DOHH2 (cell line): ENCODE results near the gene TDRD12.

Experiments
- H3F3A ChIP-seq: fragments of 200-600 bp; sonication (generic), shearing (Covaris generic); 2 replicates; pipeline ENCODE4 v1.6.0; 2016; ENCODE audit warnings: antibody characterized with exemption, mild to moderate bottlenecking; ENCODE audit not compliant: control insufficient read depth, insufficient read depth
- H3K27ac ChIP-seq: fragments of 200-600 bp; sonication (generic); 2 replicates; pipeline ENCODE4 v1.5.1; 2014; ENCODE audit warnings: low read depth, mild to moderate bottlenecking, low read length, moderate library complexity
- H3K27me3 ChIP-seq: fragments of 200-600 bp; sonication (generic); 2 replicates; pipeline ENCODE4 v1.6.1; 2014; ENCODE audit warnings: mild to moderate bottlenecking, low read length, mixed read lengths; ENCODE audit not compliant: control insufficient read depth
- H3K36me3 ChIP-seq: fragments of 200-600 bp; sonication (generic); 2 replicates; pipeline ENCODE4 v1.6.1; 2014; ENCODE audit warnings: mild to moderate bottlenecking, low read length, moderate library complexity, mixed read lengths; ENCODE audit not compliant: control insufficient read depth
- H3K4me1 ChIP-seq: fragments of 200-600 bp; sonication (generic); 2 replicates; pipeline ENCODE4 v1.6.1; 2014; ENCODE audit warnings: mild to moderate bottlenecking, low read length, mixed read lengths; ENCODE audit not compliant: control insufficient read depth
- H3K4me2 ChIP-seq: fragments of 200-600 bp; sonication (generic); 2 replicates; pipeline ENCODE4 v1.6.0; 2014; ENCODE audit warnings: mild to moderate bottlenecking, low read length, moderate library complexity
- H3K4me3 ChIP-seq: fragments of 200-600 bp; sonication (generic); 2 replicates; pipeline ENCODE4 v1.5.1; 2014; ENCODE audit warnings: mild to moderate bottlenecking, low read length, mixed read lengths
- H3K79me2 ChIP-seq: fragments of 200-600 bp; sonication (generic); 2 replicates; pipeline ENCODE4 v1.6.1; 2014; ENCODE audit warnings: mild to moderate bottlenecking, low read length, mixed read lengths; ENCODE audit not compliant: control insufficient read depth
- H3K9me2 ChIP-seq: fragments of 200-600 bp; sonication (generic); replicated peaks from 2 replicates; pipeline ENCODE4 v1.6.1; 2014; ENCODE audit warnings: mild to moderate bottlenecking, low read length, mixed read lengths; ENCODE audit not compliant: control insufficient read depth
- H3K9me3 ChIP-seq: fragments of 200-600 bp; sonication (generic); 2 replicates; pipeline ENCODE4 v1.6.1; 2014; ENCODE audit warnings: antibody characterized with exemption, low read length, mixed read lengths; ENCODE audit not compliant: control insufficient read depth, insufficient read depth
- H4K20me1 ChIP-seq: fragments of 200-600 bp; sonication (generic); 2 replicates; pipeline ENCODE4 v1.6.0; 2014; ENCODE audit warnings: low read depth, mild to moderate bottlenecking, antibody characterized with exemption, low read length, moderate library complexity; ENCODE audit not compliant: control insufficient read depth, insufficient read depth
- EZH2phosphoT487 ChIP-seq: fragments of 200-600 bp; sonication (generic); IDR thresholded peaks from 2 replicates; pipeline ENCODE4 v1.6.1; 2017; ENCODE audit warnings: borderline replicate concordance, mild to moderate bottlenecking, antibody characterized with exemption, low read length, moderate library complexity, mixed read lengths
- TF ChIP-seq, protein P1 (sequence below): fragments of 200-600 bp; sonication (generic); IDR thresholded peaks from one replicate; pipeline ENCODE4 v1.5.1; 2014; ENCODE audit warnings: antibody characterized with exemption, mild to moderate bottlenecking, low read depth, low read length; ENCODE audit not compliant: poor library complexity, severe bottlenecking

TDRD12 gene

DNA sequence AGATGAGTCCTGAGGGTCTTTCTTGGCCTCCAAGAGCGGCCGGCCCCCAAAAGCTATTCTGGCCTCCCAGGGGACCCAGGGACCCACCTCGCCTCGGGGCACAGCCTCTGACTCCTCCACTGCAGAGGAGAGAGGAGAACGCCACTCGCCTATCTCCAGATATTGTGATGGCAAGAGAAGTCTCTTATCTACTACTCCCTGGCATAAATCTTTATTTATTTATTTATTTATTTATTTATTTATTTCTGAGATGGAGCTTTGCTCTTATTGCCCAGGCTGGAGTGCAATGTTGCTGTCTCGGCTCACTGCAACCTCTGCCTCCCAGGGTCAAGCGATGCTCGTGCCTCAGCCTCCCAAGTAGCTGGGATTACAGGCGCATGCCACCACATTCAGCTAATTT, 139.0 kb downstream of the TDRD12 start:
- TF ChIP-seq EZH2phosphoT487 = no peak
- TF ChIP-seq, protein P1, sequence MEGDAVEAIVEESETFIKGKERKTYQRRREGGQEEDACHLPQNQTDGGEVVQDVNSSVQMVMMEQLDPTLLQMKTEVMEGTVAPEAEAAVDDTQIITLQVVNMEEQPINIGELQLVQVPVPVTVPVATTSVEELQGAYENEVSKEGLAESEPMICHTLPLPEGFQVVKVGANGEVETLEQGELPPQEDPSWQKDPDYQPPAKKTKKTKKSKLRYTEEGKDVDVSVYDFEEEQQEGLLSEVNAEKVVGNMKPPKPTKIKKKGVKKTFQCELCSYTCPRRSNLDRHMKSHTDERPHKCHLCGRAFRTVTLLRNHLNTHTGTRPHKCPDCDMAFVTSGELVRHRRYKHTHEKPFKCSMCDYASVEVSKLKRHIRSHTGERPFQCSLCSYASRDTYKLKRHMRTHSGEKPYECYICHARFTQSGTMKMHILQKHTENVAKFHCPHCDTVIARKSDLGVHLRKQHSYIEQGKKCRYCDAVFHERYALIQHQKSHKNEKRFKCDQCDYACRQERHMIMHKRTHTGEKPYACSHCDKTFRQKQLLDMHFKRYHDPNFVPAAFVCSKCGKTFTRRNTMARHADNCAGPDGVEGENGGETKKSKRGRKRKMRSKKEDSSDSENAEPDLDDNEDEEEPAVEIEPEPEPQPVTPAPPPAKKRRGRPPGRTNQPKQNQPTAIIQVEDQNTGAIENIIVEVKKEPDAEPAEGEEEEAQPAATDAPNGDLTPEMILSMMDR = no peak
- Histone ChIP-seq H3K9me2 (no peaks in the 10 kb centered on the region), H3K4me1 (no peaks in the 10 kb centered on the region), H3K27me3 (no peaks in the 10 kb centered on the region), H3K79me2 (no peaks in the 10 kb centered on the region), H3K4me2 (no peak overlapping the region), H3K4me3 (no peak overlapping the region), H3K36me3 (no peaks in the 10 kb centered on the region), H3F3A (no peaks in the 10 kb centered on the region), H3K27ac (no peak overlapping the region), H4K20me1 (no peaks in the 10 kb centered on the region), H3K9me3 (no peaks in the 10 kb centered on the region)

DNA sequence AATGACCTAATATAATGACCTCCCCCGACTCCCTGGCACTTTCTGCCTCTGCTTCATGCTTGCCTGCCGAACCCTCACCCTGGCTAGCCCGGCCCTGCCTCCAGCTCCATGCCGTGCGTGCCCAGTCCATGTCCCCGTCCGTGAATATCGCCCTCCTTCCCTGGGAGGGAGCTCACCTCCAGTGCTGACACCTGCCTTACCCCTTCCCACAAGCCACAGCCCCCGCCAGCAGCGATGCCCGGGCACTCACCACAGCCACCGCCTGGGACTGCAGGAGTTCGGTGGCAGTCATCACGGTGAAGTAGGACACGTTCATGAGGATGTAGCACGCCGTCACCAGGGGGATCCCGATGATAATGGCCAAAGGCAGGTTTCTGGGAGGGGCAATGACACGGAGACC, 140.0 kb downstream of the TDRD12 start:
- Histone ChIP-seq H3K9me2 (no peaks in the 10 kb centered on the region), H3K36me3 (no peaks in the 10 kb centered on the region), H3K4me2 (no peak overlapping the region), H4K20me1 (no peaks in the 10 kb centered on the region), H3K27ac (no peak overlapping the region), H3K9me3 (no peaks in the 10 kb centered on the region), H3K4me3 (no peak overlapping the region), H3K79me2 (no peaks in the 10 kb centered on the region), H3F3A (no peaks in the 10 kb centered on the region), H3K27me3 (no peaks in the 10 kb centered on the region), H3K4me1 (no peaks in the 10 kb centered on the region)
- no peak for TF ChIP-seq EZH2phosphoT487
- TF ChIP-seq, protein P1 = no peak

DNA sequence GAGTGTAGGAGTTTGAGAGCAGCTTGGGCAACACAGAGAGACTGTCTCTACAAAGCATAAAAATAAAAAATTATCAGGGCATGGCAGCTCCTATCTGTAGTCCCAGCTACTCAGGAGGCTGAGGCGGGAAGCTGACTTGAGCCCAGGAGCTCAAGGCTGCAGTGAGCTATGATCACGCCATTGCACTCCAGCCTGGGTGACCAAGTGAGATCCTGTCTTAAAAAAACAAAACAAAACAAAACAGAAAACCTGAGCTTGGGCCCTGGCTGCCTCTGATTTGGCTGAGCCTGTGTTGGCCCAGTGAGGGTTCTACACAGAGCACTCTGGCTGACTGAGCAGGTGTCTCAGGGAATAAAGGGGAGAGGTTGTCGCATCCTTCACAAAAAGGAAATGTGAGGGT, 142.0 kb downstream of the TDRD12 start:
- H4K20me1 ChIP-seq = no peaks in the 10 kb centered on the region
- H3K36me3 ChIP-seq = no peaks in the 10 kb centered on the region
- H3K4me2 ChIP-seq = no peak overlapping the region
- H3K4me3 ChIP-seq = no peak overlapping the region
- TF ChIP-seq, protein P1 = no peak
- TF ChIP-seq EZH2phosphoT487 = no peak
- no peaks in the 10 kb centered on the region for H3K9me2 ChIP-seq
- H3K27me3 ChIP-seq = no peaks in the 10 kb centered on the region
- H3K9me3 ChIP-seq = no peaks in the 10 kb centered on the region
- H3K79me2 ChIP-seq = no peaks in the 10 kb centered on the region
- no peak overlapping the region for H3K27ac ChIP-seq
- H3F3A ChIP-seq = no peaks in the 10 kb centered on the region
- H3K4me1 ChIP-seq = no peaks in the 10 kb centered on the region

DNA sequence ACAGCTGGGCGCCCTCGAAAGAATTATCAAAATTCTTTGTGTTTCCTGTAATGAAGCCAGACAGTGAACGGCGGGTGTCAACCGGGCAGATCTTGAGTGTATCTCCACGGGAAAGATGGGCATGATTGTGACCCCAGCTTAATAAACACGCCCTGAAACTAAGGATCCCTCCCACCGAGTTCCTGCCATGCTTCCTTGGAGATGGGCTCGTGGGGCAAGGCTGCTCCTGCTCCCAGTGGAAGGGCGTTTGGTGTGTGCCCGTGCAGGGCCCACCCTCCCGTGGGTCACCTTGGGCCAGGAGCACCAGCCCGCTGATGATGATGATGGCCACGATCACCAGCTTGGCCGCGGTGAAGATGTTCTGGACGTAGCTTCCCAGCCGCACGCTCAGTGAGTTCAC, 142.6 kb downstream of the TDRD12 start:
- H4K20me1 ChIP-seq = no peaks in the 10 kb centered on the region
- H3K4me3 ChIP-seq = no peak overlapping the region
- no peaks in the 10 kb centered on the region for H3F3A ChIP-seq
- no peaks in the 10 kb centered on the region for H3K9me3 ChIP-seq
- H3K27ac ChIP-seq = no peak overlapping the region
- no peaks in the 10 kb centered on the region for H3K9me2 ChIP-seq
- H3K4me1 ChIP-seq = no peaks in the 10 kb centered on the region
- H3K27me3 ChIP-seq = no peaks in the 10 kb centered on the region
- no peaks in the 10 kb centered on the region for H3K36me3 ChIP-seq
- H3K4me2 ChIP-seq = no peak overlapping the region
- no peaks in the 10 kb centered on the region for H3K79me2 ChIP-seq
- TF ChIP-seq, protein P1 = no peak
- no peak for TF ChIP-seq EZH2phosphoT487
